Tibial nerve (tissue), 4 donors: ENCODE results near the gene ZNF177. TPM values are rescaled to one million over a fixed set of nuclear protein-coding genes. Genes with fewer than 3 reads are reported as not detected.

Experiments used
- DNase-seq, 2 donors: peaks; one replicate each; pipeline ENCODE4 v3.0.0-alpha.2; 2019; ENCODE audit warnings: low spot score in 2 of 2
- H3K27ac ChIP-seq, 4 donors: fragments of 200-600 bp; sonication (generic) in 3 of 4; one replicate each; pipeline ENCODE4 v1.5.1; 2017 to 2019; ENCODE audit warnings: mild to moderate bottlenecking in 1 of 4
- H3K27me3 ChIP-seq, 2 donors: fragments of 200-600 bp; sonication (generic) in 1 of 2; one replicate each; pipeline versions ENCODE4 v1.5.1 to v1.6.0; 2017 to 2019
- H3K36me3 ChIP-seq, 3 donors: fragments of 200-600 bp; sonication (generic); one replicate each; pipeline ENCODE4 v1.5.1; 2018 to 2019
- H3K4me1 ChIP-seq, 4 donors: fragments of 200-600 bp; sonication (generic) in 3 of 4; one replicate each; pipeline ENCODE4 v1.5.1; 2017 to 2019
- H3K4me3 ChIP-seq, 4 donors: fragments of 200-600 bp; sonication (generic) in 3 of 4; one replicate each; pipeline ENCODE4 v1.5.1; 2017 to 2019; ENCODE audit warnings: mild to moderate bottlenecking in 1 of 4, moderate library complexity in 1 of 4
- H3K9me3 ChIP-seq, 4 donors: fragments of 200-600 bp; sonication (generic) in 3 of 4; one replicate each; pipeline ENCODE4 v1.5.1; 2017 to 2019
- CTCF ChIP-seq, 5 experiments: fragments of 200-600 bp in 3 of 5; fragments of 450-650 bp in 2 of 5; sonication (generic) in 3 of 5; IDR thresholded peaks; one replicate each; pipeline ENCODE4 v1.5.1; 2016 to 2019; ENCODE audit warnings: antibody characterized with exemption in 5 of 5, mild to moderate bottlenecking in 3 of 5, moderate library complexity in 2 of 5
- EP300 ChIP-seq, 2 donors: sonication (generic); formaldehyde crosslinking; IDR thresholded peaks; one replicate each; pipeline ENCODE4 v1.6.1; 2017; ENCODE audit warnings: antibody characterized with exemption in 2 of 2, mild to moderate bottlenecking in 1 of 2
- POLR2A ChIP-seq, 2 donors: fragments of 450-650 bp; IDR thresholded peaks; one replicate each; pipeline ENCODE4 v1.6.1; 2017; ENCODE audit warnings: antibody characterized with exemption in 2 of 2, mild to moderate bottlenecking in 2 of 2, moderate library complexity in 2 of 2
- WGBS, 2 donors: methylation state at CpG; one replicate each; pipeline ENCODE4 v1.1.5; 2018; 5-methylcytosine and 5-hydroxymethylcytosine counted together
- total RNA-seq, 4 donors: library from RNA; depleted of rRNA; stranded (reverse); fragments of >200 nt; gene quantifications; one replicate each; pipeline ENCODE4 v1.1.0, GENCODE V29; 2016

ZNF177 gene
- total RNA-seq, 4 donors from 2014 or later = 1.4 to 12.9 (median 6.3) TPM

- Histone ChIP-seq H3K4me3 (no peak overlapping the region), H3K36me3 (peaks cover 0 to 100% (median 38%) of the 10 kb centered on the region in 3 donors), H3K27me3 (no peaks in the 10 kb centered on the region), H3K4me1 (no peaks in the 10 kb centered on the region), H3K9me3 (peaks cover 0 to 86% (median 7%) of the 10 kb centered on the region in 4 donors), H3K27ac (no peak overlapping the region)
- 66 to 77% methylated on average over 6 of the region's 6 CpGs for WGBS, 2 donors
- DNase-seq = no peak
- TF ChIP-seq EP300 (IDR thresholded peaks at IDR 0.05) (no peak), CTCF (IDR thresholded peaks at IDR 0.05) (no peak)
Observed at GRCh38 chr19:9427941-9428340, 65.1 kb downstream of the ZNF177 start.

GRCh38 chr19:9430444-9430843, 67.6 kb downstream of the ZNF177 start:
- H3K27me3 ChIP-seq = no peaks in the 10 kb centered on the region
- H3K9me3 ChIP-seq = peaks cover 0 to 61% (median 0%) of the 10 kb centered on the region in 4 donors
- no peak overlapping the region for H3K4me3 ChIP-seq
- no peak overlapping the region for H3K27ac ChIP-seq
- H3K36me3 ChIP-seq = peaks cover 0 to 85% (median 19%) of the 10 kb centered on the region in 3 donors
- no peak for TF ChIP-seq POLR2A (IDR thresholded peaks at IDR 0.05)
- no peak for TF ChIP-seq EP300 (IDR thresholded peaks at IDR 0.05)
- TF ChIP-seq CTCF (IDR thresholded peaks at IDR 0.05) = no peak
- DNase-seq = no peak
- WGBS, 2 donors = 100% methylated on average over 1 of the region's 1 CpG
- H3K4me1 ChIP-seq = peaks cover 0 to 15% (median 6%) of the 10 kb centered on the region in 4 donors

- DNase-seq = no peak
- peaks cover 0 to 51% (median 0%) of the 10 kb centered on the region in 4 donors for H3K9me3 ChIP-seq
- H3K4me1 ChIP-seq = peaks cover 0 to 25% (median 9%) of the 10 kb centered on the region in 4 donors
- WGBS, 2 donors = 79 to 89% methylated on average over 7 of the region's 7 CpGs
- no peaks in the 10 kb centered on the region for H3K27me3 ChIP-seq
- TF ChIP-seq CTCF (IDR thresholded peaks at IDR 0.05) (no peak), EP300 (IDR thresholded peaks at IDR 0.05) (no peak), POLR2A (IDR thresholded peaks at IDR 0.05) (no peak)
- no peak overlapping the region for H3K4me3 ChIP-seq
- no peak overlapping the region for H3K27ac ChIP-seq
- peaks cover 0 to 75% (median 11%) of the 10 kb centered on the region in 3 donors for H3K36me3 ChIP-seq
Observed at GRCh38 chr19:9431475-9431874, 68.7 kb downstream of the ZNF177 start.

Other genes starting within 250 kb of the ZNF177 start
- gene OR7G1, start 247.2 kb upstream of the ZNF177 start, total RNA-seq = not detected
- gene OR7G3, start 236.1 kb upstream of the ZNF177 start, total RNA-seq = not detected
- gene ZNF317, start 222.6 kb upstream of the ZNF177 start, total RNA-seq = 10 to 100 TPM; 15.5 to 20.5 (median 17.8) TPM
- under 1 TPM in 1 of 4 donors, not detected in 3; 0.44 TPM for gene OR7D2, start 184.0 kb upstream of the ZNF177 start, total RNA-seq
- gene OR7D4, start 143.4 kb upstream of the ZNF177 start, total RNA-seq = not detected
- not detected for gene OR7E24, start 112.1 kb upstream of the ZNF177 start, total RNA-seq
- gene ZNF699, start 53.2 kb upstream of the ZNF177 start, total RNA-seq = 10 to 100 TPM; 15.0 to 26.7 (median 22.6) TPM
- gene ZNF559, start 38.8 kb upstream of the ZNF177 start, total RNA-seq = 10 to 100 TPM; 12.9 to 45.2 (median 20.2) TPM
- gene ZNF266, start 72.6 kb downstream of the ZNF177 start, total RNA-seq = 10 to 100 TPM; 22.6 to 38.6 (median 30.7) TPM
- not detected for gene ZNF560, start 135.6 kb downstream of the ZNF177 start, total RNA-seq
- 10 to 100 TPM; 10.5 to 13.7 (median 12.8) TPM for gene ZNF426, start 175.6 kb downstream of the ZNF177 start, total RNA-seq
- gene ZNF121, start 221.5 kb downstream of the ZNF177 start, total RNA-seq = 10 to 100 TPM; 27.4 to 39.8 (median 32.2) TPM